ENCODE measurements around the gene JUNB.

DNA sequence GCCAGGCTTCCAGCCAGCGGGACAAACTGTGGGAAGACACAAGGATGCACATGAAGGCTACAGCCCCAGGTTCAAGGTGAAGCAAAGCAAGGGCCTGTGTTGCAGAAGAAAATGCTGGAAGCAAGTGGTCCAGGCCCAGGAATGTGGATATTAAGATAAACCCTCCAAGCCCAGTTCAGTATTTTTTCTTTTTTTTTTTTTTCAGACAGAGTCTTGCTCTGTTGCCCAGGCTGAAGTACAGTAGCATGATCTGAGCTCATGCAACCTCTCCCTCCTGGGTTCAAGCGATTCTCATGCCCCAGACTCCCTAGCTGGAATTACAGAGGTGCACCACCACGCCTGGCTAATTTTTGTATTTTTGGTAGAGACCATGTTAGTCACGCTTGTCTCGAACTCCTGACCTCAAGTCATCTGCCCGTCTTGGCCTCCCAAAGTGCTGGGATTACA lies 5.9 kb downstream of the JUNB start:
- TF ChIP-seq, protein P1, sequence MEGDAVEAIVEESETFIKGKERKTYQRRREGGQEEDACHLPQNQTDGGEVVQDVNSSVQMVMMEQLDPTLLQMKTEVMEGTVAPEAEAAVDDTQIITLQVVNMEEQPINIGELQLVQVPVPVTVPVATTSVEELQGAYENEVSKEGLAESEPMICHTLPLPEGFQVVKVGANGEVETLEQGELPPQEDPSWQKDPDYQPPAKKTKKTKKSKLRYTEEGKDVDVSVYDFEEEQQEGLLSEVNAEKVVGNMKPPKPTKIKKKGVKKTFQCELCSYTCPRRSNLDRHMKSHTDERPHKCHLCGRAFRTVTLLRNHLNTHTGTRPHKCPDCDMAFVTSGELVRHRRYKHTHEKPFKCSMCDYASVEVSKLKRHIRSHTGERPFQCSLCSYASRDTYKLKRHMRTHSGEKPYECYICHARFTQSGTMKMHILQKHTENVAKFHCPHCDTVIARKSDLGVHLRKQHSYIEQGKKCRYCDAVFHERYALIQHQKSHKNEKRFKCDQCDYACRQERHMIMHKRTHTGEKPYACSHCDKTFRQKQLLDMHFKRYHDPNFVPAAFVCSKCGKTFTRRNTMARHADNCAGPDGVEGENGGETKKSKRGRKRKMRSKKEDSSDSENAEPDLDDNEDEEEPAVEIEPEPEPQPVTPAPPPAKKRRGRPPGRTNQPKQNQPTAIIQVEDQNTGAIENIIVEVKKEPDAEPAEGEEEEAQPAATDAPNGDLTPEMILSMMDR (IDR thresholded peaks at IDR 0.05) = no peak
- TF ChIP-seq POLR2A (IDR thresholded peaks at IDR 0.05) = no peak
- no peak for TF ChIP-seq POLR2AphosphoS5 (IDR thresholded peaks at IDR 0.05)

Data from sigmoid colon (tissue), 4 donors.